Nephron (organoid): ENCODE results near the gene LRGUK.

Experiments
- H3K27ac Mint-ChIP-seq, 3 experiments: 2 replicates each; pipeline ENCODE4 v1.8.0; 2020; ENCODE audit warnings: mixed read lengths in 3 of 3, mild to moderate bottlenecking in 2 of 3, moderate library complexity in 1 of 3
- H3K27me3 Mint-ChIP-seq: 2 replicates; pipeline ENCODE4 v1.8.0; 2021; ENCODE audit warnings: low read depth, mild to moderate bottlenecking, moderate library complexity, mixed read lengths
- H3K36me3 Mint-ChIP-seq: 2 replicates; pipeline ENCODE4 v1.8.0; 2020; ENCODE audit warnings: low read depth, mixed read lengths
- H3K4me1 Mint-ChIP-seq: 2 replicates; pipeline ENCODE4 v1.8.0; 2020; ENCODE audit warnings: mixed read lengths
- H3K4me3 Mint-ChIP-seq, 3 experiments: 2 replicates each; pipeline ENCODE4 v1.8.0; 2020; ENCODE audit warnings: mild to moderate bottlenecking in 3 of 3, mixed read lengths in 3 of 3, moderate library complexity in 2 of 3
- H3K9me3 Mint-ChIP-seq: 2 replicates; pipeline ENCODE4 v1.8.0; 2020; ENCODE audit warnings: mixed read lengths
- CTCF ChIP-seq, 3 experiments: fragments of 200-600 bp; sonication (generic); IDR thresholded peaks; one replicate each; pipeline ENCODE4 v1.5.0; 2021; ENCODE audit warnings: antibody characterized with exemption in 3 of 3; ENCODE audit not compliant: unreplicated experiment in 3 of 3

LRGUK gene

GRCh38 chr7:134197345-134197744 lies 70.2 kb downstream of the LRGUK start:
- Mint-ChIP-seq H3K9me3 (no peaks in the 10 kb centered on the region), H3K27ac (no peak overlapping the region), H3K4me1 (no peaks in the 10 kb centered on the region), H3K27me3 (no peaks in the 10 kb centered on the region), H3K4me3 (no peak overlapping the region), H3K36me3 (no peaks in the 10 kb centered on the region)
- TF ChIP-seq CTCF (IDR thresholded peaks at IDR 0.05; ENCODE audit: unreplicated experiment in 3 of 3), result no peak

- H3K9me3 Mint-ChIP-seq, result no peaks in the 10 kb centered on the region
- no peaks in the 10 kb centered on the region for H3K4me1 Mint-ChIP-seq
- TF ChIP-seq CTCF (IDR thresholded peaks at IDR 0.05; ENCODE audit: unreplicated experiment in 3 of 3), result no peak
- H3K36me3 Mint-ChIP-seq, result peaks cover 3% of the 10 kb centered on the region
- H3K4me3 Mint-ChIP-seq, result no peak overlapping the region
- no peak overlapping the region for H3K27ac Mint-ChIP-seq
- no peaks in the 10 kb centered on the region for H3K27me3 Mint-ChIP-seq
These were observed 73.8 kb downstream of the LRGUK start for GRCh38 chr7:134200970-134201369.

- no peak overlapping the region for H3K27ac Mint-ChIP-seq
- peaks cover 3% of the 10 kb centered on the region for H3K36me3 Mint-ChIP-seq
- no peaks in the 10 kb centered on the region for H3K4me1 Mint-ChIP-seq
- no peak overlapping the region for H3K4me3 Mint-ChIP-seq
- H3K27me3 Mint-ChIP-seq, result no peaks in the 10 kb centered on the region
- H3K9me3 Mint-ChIP-seq, result no peaks in the 10 kb centered on the region
- TF ChIP-seq CTCF (IDR thresholded peaks at IDR 0.05; ENCODE audit: unreplicated experiment in 3 of 3), result no peak
These were observed 74.6 kb downstream of the LRGUK start for GRCh38 chr7:134201569-134202261.

GRCh38 chr7:134203186-134203889 lies 76.2 kb downstream of the LRGUK start:
- no peaks in the 10 kb centered on the region for H3K27me3 Mint-ChIP-seq
- peaks cover 3% of the 10 kb centered on the region for H3K36me3 Mint-ChIP-seq
- no peak for TF ChIP-seq CTCF (IDR thresholded peaks at IDR 0.05; ENCODE audit: unreplicated experiment in 3 of 3)
- no peaks in the 10 kb centered on the region for H3K9me3 Mint-ChIP-seq
- H3K27ac Mint-ChIP-seq, result no peak overlapping the region
- H3K4me3 Mint-ChIP-seq, result no peak overlapping the region
- H3K4me1 Mint-ChIP-seq, result no peaks in the 10 kb centered on the region

GRCh38 chr7:134209322-134210015 lies 82.3 kb downstream of the LRGUK start:
- Mint-ChIP-seq H3K27me3 (no peaks in the 10 kb centered on the region), H3K9me3 (no peaks in the 10 kb centered on the region), H3K4me1 (no peaks in the 10 kb centered on the region), H3K36me3 (peaks cover 3% of the 10 kb centered on the region), H3K27ac (no peak overlapping the region), H3K4me3 (no peak overlapping the region)
- no peak for TF ChIP-seq CTCF (IDR thresholded peaks at IDR 0.05; ENCODE audit: unreplicated experiment in 3 of 3)
